ENCODE data around the gene ZNF547.

ZNF547 gene

GRCh38 chr19:57376151-57376550, 12.8 kb downstream of the ZNF547 start:
- DNase-seq, result no peak

DNA sequence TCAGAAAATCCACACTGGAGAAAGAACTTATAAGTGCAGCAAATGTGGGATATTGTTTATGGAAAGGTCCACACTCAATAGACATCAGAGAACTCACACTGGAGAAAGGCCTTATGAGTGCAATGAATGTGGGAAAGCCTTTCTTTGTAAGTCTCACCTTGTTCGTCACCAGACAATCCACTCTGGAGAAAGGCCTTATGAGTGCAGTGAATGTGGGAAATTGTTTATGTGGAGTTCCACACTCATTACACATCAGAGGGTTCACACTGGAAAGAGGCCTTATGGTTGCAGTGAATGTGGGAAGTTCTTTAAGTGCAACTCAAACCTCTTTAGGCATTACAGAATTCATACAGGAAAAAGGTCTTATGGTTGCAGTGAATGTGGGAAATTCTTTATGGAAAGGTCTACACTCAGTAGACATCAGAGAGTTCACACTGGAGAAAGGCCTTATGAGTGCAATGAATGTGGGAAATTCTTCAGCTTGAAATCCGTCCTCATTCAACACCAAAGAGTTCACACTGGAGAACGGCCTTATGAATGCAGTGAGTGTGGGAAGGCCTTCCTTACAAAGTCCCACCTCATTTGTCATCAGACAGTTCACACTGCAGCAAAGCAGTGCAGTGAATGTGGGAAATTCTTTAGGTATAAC, 14.3 kb downstream of the ZNF547 start:
- DNase-seq, result no peak

DNA sequence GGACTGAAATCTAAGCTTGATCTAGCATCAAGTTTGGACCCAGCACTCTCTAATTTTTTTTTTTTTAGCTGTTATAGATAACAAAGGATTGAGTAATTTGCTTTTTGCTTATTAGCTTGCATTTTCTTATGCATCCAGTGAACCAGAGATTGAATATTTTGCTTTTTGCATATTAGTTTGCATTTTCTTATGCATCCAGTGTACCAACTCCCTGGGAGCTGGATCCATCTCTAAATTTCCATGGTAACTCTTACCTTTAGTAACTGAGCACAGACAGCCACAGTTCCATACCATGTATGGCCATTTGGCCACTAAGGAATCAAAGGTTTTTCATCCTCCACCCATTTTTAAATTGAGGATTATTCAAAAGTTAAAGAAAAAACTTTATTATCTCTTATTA, 17.6 kb downstream of the ZNF547 start:
- DNase-seq, result no peak

DNA sequence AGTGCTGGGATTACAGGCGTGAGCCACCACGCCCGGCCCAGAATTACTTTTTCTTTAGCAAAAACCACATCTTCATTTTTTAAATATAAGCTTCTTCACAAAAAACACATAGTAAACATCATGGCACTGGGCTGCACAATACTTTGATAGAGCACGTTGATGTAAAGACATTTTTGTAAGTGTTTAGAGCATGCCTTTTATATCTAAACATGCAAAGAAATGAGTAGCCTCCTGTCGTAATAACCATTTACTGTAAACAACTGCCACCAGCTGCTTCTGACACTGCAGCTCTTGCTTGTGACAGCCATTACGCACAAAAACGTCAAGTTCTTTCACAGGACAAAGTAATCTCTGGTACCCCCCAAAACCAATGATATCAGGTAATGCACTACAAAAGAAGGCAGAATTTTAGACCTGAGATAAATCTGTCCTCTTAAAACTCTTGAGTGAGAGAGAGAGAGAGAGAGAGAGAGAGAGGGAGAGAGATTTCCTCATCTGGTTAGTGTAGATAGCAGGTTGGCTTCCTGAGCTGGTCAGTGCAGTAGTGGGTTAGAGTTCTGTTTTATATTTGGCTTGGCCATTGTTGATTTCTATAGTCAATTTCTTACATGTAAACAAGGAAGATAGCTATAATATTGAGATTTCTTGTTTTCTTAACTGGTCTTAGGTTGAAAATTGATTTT, 19.6 kb downstream of the ZNF547 start:
- no peak for DNase-seq

DNA sequence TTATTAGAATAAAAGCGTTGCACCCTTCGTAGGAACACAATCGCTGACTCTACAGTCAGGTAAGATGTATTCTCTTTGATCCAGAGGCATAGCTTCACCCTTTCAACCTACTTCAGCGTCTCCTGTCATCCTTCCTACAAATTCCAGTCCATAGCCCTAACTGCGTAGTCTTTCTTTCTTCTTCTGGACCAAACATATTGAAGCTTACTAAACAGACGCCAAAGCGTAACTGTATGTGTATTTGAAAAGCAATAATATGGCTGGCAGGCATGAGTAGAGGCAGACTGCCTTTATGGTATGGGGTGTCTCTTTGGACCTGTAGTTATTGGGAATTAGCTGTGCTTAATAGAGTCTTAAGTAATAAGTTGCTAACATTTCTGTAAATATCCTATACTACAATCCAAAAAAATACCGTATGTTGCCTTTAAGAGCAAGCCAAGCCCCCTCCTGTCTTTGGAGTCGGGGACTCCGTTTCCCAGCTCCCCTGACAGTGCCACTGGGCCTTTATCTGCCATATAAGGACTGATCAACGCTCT, 25.9 kb downstream of the ZNF547 start:
- no peak for DNase-seq

GRCh38 chr19:57389730-57390598, 26.6 kb downstream of the ZNF547 start, which contains the start of gene ZNF548:
Gene ZNF548 (plus strand): TSS chr19:57389854. CDS start chr19:57390100, 246 bp downstream.
- DNase-seq, result peak; percentile 86 to 95

GRCh38 chr19:57395710-57396109, 32.4 kb downstream of the ZNF547 start:
- DNase-seq, result no peak

GRCh38 chr19:57398868-57399267, 35.5 kb downstream of the ZNF547 start:
- no peak for DNase-seq

- DNase-seq, result no peak
Observed at GRCh38 chr19:57403737-57404563, 40.6 kb downstream of the ZNF547 start.

DNA sequence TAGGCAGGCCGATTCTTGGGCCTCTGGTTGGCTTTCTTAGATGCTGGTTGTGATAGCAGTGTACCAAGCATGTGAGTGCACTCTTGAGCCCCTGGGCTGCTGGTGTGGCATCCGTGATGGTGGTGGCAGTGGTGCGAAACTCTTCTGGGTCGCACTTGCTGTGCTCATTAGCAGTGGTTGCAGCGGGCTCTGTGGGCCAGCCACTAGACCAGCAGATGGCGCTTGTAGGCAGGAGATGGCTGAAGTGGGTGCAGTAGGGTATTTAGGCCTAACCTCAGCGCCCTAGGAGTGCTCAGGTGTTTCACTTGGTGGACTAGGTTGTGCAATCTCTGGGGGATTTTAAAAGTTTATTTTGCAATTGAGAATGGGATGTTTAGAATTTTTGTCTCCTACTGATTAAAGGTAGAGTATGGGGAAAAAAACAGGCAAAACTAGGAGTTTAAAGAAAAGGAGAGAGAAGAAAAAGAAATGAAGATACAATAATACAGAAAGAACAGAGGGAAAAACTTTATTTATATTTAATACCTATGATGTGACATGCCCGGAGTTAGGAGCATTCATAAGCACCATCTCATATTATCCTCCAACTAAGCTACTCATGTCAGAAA, 43.3 kb downstream of the ZNF547 start:
- peak in 1 of 2 donors; percentile 22 for DNase-seq

- peak; percentile 63 to 85 for DNase-seq
Observed at GRCh38 chr19:57410877-57411671, 47.7 kb downstream of the ZNF547 start, which contains the start of gene ZNF17. Gene ZNF17 (plus strand): TSS chr19:57411161. CDS start chr19:57413616, 2,455 bp downstream.

GRCh38 chr19:57419439-57419838, 56.1 kb downstream of the ZNF547 start:
- no peak for DNase-seq

- DNase-seq, result no peak
Observed at GRCh38 chr19:57421037-57421436, 57.7 kb downstream of the ZNF547 start.

Data from bone marrow (tissue), 2 donors.